Transverse colon (tissue), 4 donors: ENCODE results near the gene RAPH1. TPM values are rescaled to one million over a fixed set of nuclear protein-coding genes. Genes with fewer than 3 reads are reported as not detected.

Source experiments
- DNase-seq: peaks from one replicate; pipeline ENCODE4 v3.0.0-alpha.2; 2019
- H3K27ac ChIP-seq, 4 donors: fragments of 200-600 bp; sonication (generic); 2 replicates each; pipeline ENCODE4 v1.5.1; 2016 to 2018; ENCODE audit warnings: inconsistent platforms in 4 of 4
- H3K27me3 ChIP-seq: fragments of 200-600 bp; sonication (generic); 2 replicates; pipeline ENCODE4 v1.5.1; 2017; ENCODE audit warnings: inconsistent platforms
- H3K36me3 ChIP-seq, 4 donors: fragments of 200-600 bp; sonication (generic); 2 replicates each; pipeline ENCODE4 v1.5.1; 2017 to 2019; ENCODE audit warnings: inconsistent platforms in 4 of 4
- H3K4me1 ChIP-seq, 4 donors: fragments of 200-600 bp; sonication (generic); 2 replicates each; pipeline ENCODE4 v1.5.1; 2017 to 2020; ENCODE audit warnings: inconsistent platforms in 4 of 4
- H3K4me3 ChIP-seq, 4 donors: fragments of 200-600 bp; sonication (generic); 1 replicate in 1 of 4; 2 replicates in 3 of 4; pipeline versions ENCODE4 v1.5.1 to v1.6.1; 2017 to 2019; ENCODE audit warnings: inconsistent platforms in 4 of 4
- H3K9me3 ChIP-seq, 2 donors: fragments of 200-600 bp; sonication (generic); 2 replicates each; pipeline ENCODE4 v1.5.1; 2017 to 2019; ENCODE audit warnings: inconsistent platforms in 2 of 2
- EP300 ChIP-seq: sonication (generic); formaldehyde crosslinking; IDR thresholded peaks from one replicate; pipeline ENCODE4 v1.6.1; 2017; ENCODE audit warnings: antibody characterized with exemption, low read depth
- POLR2A ChIP-seq: fragments of 450-650 bp; IDR thresholded peaks from one replicate; pipeline ENCODE4 v1.6.1; 2016; ENCODE audit warnings: antibody characterized with exemption, mild to moderate bottlenecking, moderate library complexity
- POLR2AphosphoS5 ChIP-seq, 3 donors: sonication (generic); formaldehyde crosslinking; IDR thresholded peaks; one replicate each; pipeline ENCODE4 v1.6.1; 2016; ENCODE audit warnings: antibody characterized with exemption in 3 of 3
- WGBS, 2 donors: methylation state at CpG; one replicate each; pipeline ENCODE4 v1.1.5; 2018; ENCODE audit warnings: low coverage in 1 of 2; 5-methylcytosine and 5-hydroxymethylcytosine counted together
- in situ Hi-C, 4 donors: fragments of 200-750 bp; cut with MboI; loops; one replicate each; pipeline versions ENCODE4 v1.15.0 to v1.15.1; 2017; ENCODE audit warnings: low sequenced_read_pairs in 3 of 4, low pct_ligation_motif_present in 1 of 4, low pct_unique_long_range_greater_than_20kb in 1 of 4
- intact Hi-C: fragments of 100-400 bp; cut with DNase I; formaldehyde crosslinking; loops from one replicate; pipeline ENCODE4 v1.15.1; 2023; ENCODE audit warnings: low total_unique reads
- total RNA-seq, 4 donors: library from RNA; depleted of rRNA; stranded (reverse); fragments of >200 nt; gene quantifications; one replicate each; pipeline ENCODE4 v1.1.0, GENCODE V29; 2016
- TF ChIP-seq, protein P1 (sequence below), 5 experiments: fragments of 200-600 bp in 3 of 5; fragments of 450-650 bp in 2 of 5; sonication (generic) in 3 of 5; IDR thresholded peaks; 1 replicate in 2 of 5; 2 replicates in 3 of 5; pipeline ENCODE4 v1.5.1; 2016 to 2017; ENCODE audit warnings: antibody characterized with exemption in 5 of 5, inconsistent platforms in 3 of 5, mild to moderate bottlenecking in 2 of 5, moderate library complexity in 1 of 5

Gene RAPH1
- total RNA-seq, 4 donors from 2014 or later = 36.0 to 160 (median 41.8) TPM

DNA sequence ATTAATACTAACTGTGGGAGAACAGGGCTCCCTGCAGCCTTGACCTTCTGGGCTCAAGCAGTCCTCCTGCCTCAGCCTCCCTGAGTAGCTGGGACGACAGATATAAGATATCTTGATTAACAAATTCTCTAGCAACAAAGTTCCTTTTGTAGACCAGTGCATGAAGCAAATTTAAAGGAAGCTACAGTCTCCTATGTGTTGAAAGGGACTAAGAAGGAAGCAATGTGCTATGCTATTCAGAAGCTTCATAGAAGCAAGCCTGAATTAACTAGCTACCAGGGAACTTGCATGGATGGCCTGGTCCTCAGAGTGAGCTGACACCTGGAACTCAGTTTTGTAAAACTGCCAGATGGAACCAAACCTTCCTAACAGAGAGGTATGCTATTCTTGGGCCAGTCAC is 33.2 kb downstream of the RAPH1 start:
- intact Hi-C loops = no loop called here

DNA sequence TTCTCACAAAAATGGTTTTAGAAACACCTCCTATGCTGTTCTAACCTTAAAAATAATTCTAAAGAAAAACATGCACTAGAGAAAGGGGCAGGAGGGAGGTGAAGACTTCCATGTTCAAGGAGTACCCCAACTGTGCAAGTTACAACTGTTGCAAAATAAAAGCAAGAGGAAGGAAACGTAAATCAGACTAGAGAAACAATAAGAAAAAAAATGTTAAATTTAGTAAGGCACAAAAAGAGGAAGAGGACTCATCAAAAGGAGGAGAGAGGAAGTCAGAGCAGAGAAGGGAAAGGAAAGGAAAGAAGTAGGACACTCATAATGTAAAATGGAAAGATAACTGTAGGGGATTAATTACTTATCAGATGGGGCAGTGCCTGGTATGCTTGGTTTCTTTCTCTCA is 34.1 kb downstream of the RAPH1 start:
- no peak for DNase-seq
- TF ChIP-seq POLR2AphosphoS5 (IDR thresholded peaks at IDR 0.05) = no peak
- no peak for TF ChIP-seq POLR2A
- TF ChIP-seq, protein P1, sequence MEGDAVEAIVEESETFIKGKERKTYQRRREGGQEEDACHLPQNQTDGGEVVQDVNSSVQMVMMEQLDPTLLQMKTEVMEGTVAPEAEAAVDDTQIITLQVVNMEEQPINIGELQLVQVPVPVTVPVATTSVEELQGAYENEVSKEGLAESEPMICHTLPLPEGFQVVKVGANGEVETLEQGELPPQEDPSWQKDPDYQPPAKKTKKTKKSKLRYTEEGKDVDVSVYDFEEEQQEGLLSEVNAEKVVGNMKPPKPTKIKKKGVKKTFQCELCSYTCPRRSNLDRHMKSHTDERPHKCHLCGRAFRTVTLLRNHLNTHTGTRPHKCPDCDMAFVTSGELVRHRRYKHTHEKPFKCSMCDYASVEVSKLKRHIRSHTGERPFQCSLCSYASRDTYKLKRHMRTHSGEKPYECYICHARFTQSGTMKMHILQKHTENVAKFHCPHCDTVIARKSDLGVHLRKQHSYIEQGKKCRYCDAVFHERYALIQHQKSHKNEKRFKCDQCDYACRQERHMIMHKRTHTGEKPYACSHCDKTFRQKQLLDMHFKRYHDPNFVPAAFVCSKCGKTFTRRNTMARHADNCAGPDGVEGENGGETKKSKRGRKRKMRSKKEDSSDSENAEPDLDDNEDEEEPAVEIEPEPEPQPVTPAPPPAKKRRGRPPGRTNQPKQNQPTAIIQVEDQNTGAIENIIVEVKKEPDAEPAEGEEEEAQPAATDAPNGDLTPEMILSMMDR (IDR thresholded peaks at IDR 0.05) = no peak
- no peak for TF ChIP-seq EP300
- Histone ChIP-seq H3K4me1 (peaks cover 0 to 23% (median 9%) of the 10 kb centered on the region in 4 donors), H3K9me3 (no peaks in the 10 kb centered on the region), H3K36me3 (no peaks in the 10 kb centered on the region), H3K4me3 (no peak overlapping the region), H3K27me3 (no peaks in the 10 kb centered on the region), H3K27ac (no peak overlapping the region)
- in situ Hi-C loops = no loop called here
- WGBS, 2 donors = 50 to 61% methylated on average over 1 of the region's 1 CpG
- intact Hi-C loops = no loop called here

More for the DNA sequence above, 33.2 kb downstream of the RAPH1 start:
- TF ChIP-seq, protein P1 (IDR thresholded peaks at IDR 0.05) = no peak
- no peak for TF ChIP-seq POLR2A
- no peak for TF ChIP-seq POLR2AphosphoS5 (IDR thresholded peaks at IDR 0.05)
- TF ChIP-seq EP300 = no peak
- Histone ChIP-seq H3K4me3 (no peak overlapping the region), H3K9me3 (no peaks in the 10 kb centered on the region), H3K27me3 (no peaks in the 10 kb centered on the region), H3K36me3 (no peaks in the 10 kb centered on the region), H3K27ac (no peak overlapping the region), H3K4me1 (peaks cover 0 to 23% (median 9%) of the 10 kb centered on the region in 4 donors)
- in situ Hi-C loops = no loop called here
- DNase-seq = no peak
- WGBS, 2 donors = 73 to 82% methylated on average over 1 of the region's 1 CpG

DNA sequence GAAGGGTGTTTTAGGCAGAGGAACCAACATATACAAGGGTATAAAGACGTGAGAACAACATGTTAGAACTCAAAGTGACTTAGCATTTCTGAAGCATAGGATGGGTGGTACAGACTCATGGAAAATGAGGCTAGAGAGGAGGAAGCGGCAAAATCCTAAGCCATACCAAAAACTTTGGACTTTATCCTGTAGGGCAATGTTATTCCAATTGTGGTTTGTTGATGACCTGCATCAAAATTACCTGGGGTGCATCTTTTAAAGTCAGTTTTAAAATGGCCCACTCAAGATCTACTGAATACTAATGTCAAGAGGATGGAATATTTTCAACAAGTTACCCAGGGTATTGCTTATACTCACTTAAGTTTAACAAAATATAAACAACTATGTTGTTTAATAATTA is 34.8 kb downstream of the RAPH1 start:
- intact Hi-C loops = no loop called here
- TF ChIP-seq EP300 (no peak), POLR2AphosphoS5 (IDR thresholded peaks at IDR 0.05) (no peak), POLR2A (no peak)
- DNase-seq = no peak
- peaks cover 0 to 23% (median 9%) of the 10 kb centered on the region in 4 donors for H3K4me1 ChIP-seq
- WGBS, 2 donors = 71 to 87% methylated on average over 1 to 2 of the region's 2 CpGs
- H3K4me3 ChIP-seq = no peak overlapping the region
- H3K27ac ChIP-seq = no peak overlapping the region
- no peaks in the 10 kb centered on the region for H3K27me3 ChIP-seq
- in situ Hi-C loops = no loop called here
- no peaks in the 10 kb centered on the region for H3K36me3 ChIP-seq
- no peaks in the 10 kb centered on the region for H3K9me3 ChIP-seq

DNA sequence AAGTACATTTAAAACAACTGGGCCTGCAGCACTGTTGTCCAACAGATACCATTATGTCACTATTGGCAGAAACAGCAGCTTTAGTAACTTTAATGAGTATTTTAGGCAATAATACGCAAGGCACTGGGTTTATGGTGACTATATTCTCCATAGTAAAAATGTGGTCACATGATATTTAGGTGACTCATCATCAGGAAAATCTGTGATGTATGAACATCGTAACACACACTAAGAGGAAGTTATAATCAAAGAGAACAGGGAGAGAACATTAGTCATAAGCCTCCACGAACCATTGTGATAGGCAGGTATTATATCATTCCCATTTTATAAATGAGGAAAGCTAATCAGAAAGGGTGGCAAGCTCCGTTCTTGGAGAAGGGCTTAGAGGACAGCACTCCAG is 36.9 kb downstream of the RAPH1 start:
- Histone ChIP-seq H3K27ac (peak overlapping the region; percentile 28 to 68 (median 61)), H3K4me3 (no peak overlapping the region), H3K4me1 (peaks cover 0 to 23% (median 9%) of the 10 kb centered on the region in 4 donors), H3K27me3 (no peaks in the 10 kb centered on the region), H3K9me3 (no peaks in the 10 kb centered on the region), H3K36me3 (no peaks in the 10 kb centered on the region)
- WGBS, 2 donors = 32 to 45% methylated on average over 4 of the region's 4 CpGs
- in situ Hi-C loops (loop anchor here in 2 of 4 donors (25.0 kb wide), 3 partner anchors 164 to 414 kb away; no protein-coding TSS in a partner anchor), intact Hi-C loops (no loop called here)
- TF ChIP-seq, protein P1 (IDR thresholded peaks at IDR 0.05) = no peak
- TF ChIP-seq POLR2A (no peak), POLR2AphosphoS5 (IDR thresholded peaks at IDR 0.05) (peak in 1 of 3 donors; percentile 80)
- no peak for DNase-seq

DNA sequence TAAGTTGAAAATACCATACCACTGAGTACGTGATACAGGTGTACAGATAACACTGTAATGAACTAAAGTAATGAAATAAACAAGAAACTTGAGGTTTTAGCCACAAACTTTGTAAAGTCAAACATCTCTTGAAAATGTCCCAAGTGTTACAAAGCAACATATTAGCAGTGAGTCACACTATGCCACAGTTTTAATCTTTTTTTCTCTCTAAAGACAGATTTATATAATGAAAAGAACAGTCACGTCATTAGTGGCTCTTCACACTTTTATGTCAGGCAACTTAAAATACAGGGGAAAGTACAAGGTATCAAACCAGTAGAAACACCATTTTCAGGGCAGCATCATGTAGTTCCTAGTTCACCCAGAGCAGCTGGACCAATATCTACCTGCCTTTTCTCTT is 42.1 kb downstream of the RAPH1 start:
- no peak for TF ChIP-seq POLR2A
- no peak for TF ChIP-seq EP300
- TF ChIP-seq, protein P1 (IDR thresholded peaks at IDR 0.05) = no peak
- no peak for TF ChIP-seq POLR2AphosphoS5 (IDR thresholded peaks at IDR 0.05)
- intact Hi-C loops = no loop called here
- 78% methylated on average over 2 of the region's 2 CpGs for WGBS, 2 donors
- no peak overlapping the region for H3K4me3 ChIP-seq
- H3K9me3 ChIP-seq = no peaks in the 10 kb centered on the region
- no peak overlapping the region for H3K27ac ChIP-seq
- H3K36me3 ChIP-seq = peaks cover 0 to 18% (median 0%) of the 10 kb centered on the region in 4 donors
- in situ Hi-C loops = loop anchor here in 2 of 4 donors (25.0 kb wide), 3 partner anchors 169 to 419 kb away; no protein-coding TSS in a partner anchor
- DNase-seq = no peak
- no peaks in the 10 kb centered on the region for H3K27me3 ChIP-seq
- H3K4me1 ChIP-seq = peaks cover 0 to 5% (median 4%) of the 10 kb centered on the region in 4 donors
